NCI-H146 treated with DMSO at 0.1 percent for 48 hours (cell line): ENCODE data around the gene PRPF39.
A peak's percentile ranks its signal among the peaks of the same experiment; 100 is the strongest.
"Not testable (repeated sequence)": the region's sequence is repeated elsewhere in the genome, so short reads cannot be mapped to it uniquely, and the experiment has no call there.

Experiments
- DNase-seq: peaks from one replicate; lab custom pipeline; 2025; ENCODE audit not compliant: unreplicated experiment; lab: John Stamatoyannopoulos, UW

The PRPF39 gene

DNA sequence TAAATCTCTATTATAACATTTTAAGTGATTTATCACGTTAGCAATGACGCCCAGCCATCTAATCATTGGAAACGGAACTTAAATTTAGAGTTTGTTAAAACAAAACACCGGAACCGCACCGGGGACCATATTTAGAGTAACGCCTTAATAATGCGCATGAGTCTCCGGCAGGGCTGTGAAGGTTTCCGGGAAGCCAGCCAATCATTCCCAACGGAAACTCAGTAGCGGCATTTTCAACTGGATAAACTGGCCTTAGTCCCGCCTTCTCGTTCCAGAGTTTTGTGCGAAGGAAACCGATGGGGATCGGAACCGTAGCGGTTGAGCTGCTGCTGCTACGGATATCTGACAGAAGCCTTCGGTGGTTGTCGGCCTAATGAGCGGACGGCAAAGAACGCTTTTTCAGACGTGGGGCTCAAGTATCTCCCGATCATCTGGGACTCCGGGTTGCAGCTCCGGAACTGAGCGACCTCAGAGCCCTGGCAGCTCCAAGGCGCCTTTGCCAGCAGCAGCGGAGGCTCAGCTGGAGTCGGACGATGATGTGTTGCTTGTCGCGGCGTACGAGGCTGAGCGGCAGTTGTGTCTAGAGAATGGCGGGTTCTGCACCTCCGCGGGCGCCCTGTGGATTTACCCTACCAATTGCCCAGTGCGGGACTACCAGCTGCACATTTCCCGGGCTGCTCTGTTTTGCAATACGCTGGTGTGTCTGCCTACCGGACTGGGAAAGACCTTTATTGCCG, 51.9 kb downstream of the PRPF39 start, which contains the start of gene FANCM:
FANCM (plus strand) TSS at position 272 of the 737 bp plus-strand sequence; CDS start at position 374, 102 bp downstream.
- DNase-seq = peak; percentile 88

DNA sequence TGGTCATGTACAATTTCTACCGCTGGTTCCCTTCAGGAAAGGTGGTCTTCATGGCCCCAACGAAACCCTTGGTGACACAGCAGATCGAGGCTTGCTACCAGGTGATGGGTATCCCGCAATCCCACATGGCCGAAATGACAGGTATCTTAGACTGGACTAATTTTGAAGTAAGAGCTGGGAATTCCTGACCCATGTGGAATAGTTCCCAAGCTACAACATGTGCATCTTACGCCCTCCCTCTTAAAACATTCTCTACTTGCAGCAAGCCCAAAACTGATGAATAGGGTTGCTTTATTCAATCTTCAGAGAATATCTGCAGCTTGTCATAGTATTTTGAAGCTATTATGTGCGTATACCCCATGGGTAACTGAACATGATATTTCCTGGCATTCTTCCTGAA, 52.5 kb downstream of the PRPF39 start:
- no peak for DNase-seq

DNA sequence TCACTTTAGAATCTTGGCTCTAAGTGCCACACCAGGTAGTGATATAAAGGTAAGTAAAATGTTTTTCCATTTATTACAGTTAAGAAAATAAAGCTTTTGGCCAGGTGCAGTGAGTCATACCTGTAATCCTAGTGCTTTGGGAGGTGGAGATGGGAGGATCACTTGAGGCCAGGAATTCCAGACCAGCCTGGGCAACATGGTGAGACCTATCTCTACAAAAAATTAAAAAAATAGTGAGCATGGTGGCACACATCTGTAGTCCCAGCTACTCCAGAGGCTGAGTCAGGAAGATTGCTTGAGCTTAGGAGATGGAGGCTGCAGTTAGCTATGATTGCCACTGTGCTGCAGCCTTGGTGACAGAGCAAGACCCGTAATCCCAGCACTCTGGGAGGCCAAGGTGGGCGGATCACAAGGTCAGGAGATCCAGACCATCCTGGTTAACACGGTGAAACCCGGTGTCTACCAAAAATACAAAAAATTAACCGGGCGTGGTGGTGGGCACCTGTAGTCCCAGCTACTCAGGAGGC, 56.8 kb downstream of the PRPF39 start:
- DNase-seq = no peak

DNA sequence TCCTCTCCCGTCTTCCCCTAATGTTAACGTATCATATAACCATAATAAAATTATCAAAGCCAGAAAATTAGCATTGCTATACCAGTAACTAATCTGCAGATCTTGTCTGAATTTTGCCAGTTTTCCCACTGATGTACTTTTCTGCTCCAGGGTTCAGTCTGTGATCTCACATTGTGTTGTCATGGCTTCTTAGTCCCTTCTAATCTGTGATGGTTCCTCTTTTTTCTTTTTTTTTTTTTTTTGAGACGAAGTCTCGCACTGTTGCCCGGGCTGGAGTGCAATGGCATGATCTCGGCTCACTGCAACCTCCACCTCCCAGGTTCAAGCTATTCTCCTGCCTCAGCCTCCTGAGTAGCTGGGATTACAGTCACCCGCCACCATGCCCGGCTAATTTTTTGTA, 58.2 kb downstream of the PRPF39 start:
- not testable (repeated sequence) for DNase-seq

DNA sequence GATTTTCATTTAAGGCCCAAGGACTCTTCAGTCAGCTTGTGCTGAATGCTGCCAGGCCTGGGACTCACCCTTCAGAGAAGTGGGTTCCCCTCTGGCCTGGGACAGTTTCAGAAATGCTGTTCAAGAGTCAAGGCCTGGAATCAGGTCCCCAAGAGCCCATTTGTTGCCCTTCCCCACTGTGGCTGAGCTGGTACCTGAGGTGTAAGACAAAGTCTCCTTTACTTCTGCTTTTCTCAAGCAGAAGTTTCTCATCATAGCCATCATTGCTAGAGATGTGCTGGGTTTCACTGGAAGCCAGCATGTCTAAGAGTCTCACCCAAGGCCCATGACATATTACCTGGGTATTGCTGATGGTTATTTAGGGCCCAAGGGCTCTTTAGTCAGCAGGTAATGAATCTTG, 60.7 kb downstream of the PRPF39 start:
- DNase-seq = no peak

DNA sequence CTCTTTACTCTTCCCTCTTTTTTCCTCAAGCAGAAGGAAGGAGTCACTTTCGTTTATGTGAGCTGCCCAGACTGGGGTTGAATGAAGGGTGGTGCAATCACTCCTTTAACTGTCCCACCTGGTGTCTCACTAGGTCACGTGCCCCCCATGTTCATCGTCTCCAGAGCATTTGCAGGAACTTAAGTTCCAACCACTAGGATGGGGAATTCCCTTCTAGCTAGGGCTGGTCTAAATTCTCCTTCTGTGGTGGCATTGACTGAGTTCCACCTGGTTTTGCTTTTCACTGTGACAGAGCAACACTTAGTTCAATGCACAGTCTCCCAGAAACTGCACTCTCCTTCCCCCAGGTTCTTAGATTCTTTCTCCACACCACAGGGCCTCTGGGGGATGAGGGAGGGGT, 61.3 kb downstream of the PRPF39 start:
- no peak for DNase-seq

DNA sequence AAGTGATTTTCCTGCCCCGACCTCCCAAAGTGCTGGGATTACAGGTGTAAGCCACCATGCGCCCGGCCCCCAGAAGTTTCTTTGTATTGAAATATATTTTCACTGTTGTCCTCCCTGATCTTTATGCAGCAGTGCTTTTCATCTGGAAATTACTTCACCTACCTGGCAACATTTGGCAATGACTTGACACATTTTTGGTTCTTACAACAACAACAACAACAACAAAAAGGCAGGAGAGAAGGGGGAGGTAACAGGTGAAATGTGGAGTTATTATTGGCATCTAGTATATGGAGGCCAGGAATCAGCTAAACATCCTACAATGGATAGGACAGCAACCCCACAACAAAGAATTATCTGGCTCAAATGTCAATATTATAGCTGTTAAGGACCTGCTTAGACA, 65.7 kb downstream of the PRPF39 start:
- no peak for DNase-seq

DNA sequence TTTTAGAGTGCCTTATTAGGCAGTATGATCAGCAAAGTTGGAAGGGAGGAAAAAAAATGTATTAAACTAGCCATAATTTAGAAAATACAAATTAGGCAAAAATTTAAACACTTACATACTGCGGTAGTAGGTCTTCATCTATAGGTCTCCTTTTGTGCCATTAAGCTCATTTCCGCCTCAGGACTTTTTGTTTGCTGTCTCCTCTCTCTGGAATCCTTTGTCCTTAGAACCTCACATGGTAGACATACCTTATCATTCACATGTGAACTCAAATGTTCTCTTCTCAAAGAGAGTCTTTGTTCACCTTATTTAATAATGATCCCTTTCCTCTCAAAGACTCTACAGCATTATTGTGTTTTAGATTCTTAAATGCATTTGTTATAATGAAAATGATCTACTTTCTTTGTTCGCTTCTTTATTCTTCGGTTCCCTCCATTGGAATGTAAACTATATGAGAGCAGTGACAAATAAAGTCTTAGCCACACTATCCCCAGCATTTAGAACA, 66.5 kb downstream of the PRPF39 start:
- DNase-seq = no peak

DNA sequence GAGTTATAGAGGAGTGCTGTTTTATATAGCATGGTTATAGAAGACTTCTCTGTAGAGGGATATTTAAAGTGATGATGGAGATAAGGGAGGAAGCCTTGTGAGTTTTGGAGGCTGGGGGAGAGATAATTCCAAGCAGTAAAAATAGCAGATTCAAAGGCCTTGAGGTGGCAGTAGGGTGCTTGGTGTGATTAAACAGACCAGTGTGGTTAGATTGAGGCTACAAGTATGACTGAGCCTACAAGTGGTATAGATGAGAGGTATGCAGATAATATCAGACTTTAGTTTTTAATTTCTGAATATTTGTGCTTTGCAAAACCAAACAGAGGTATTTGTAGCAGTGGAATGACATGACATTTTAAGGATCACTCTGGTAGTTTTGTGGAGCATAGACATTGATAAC, 72.2 kb downstream of the PRPF39 start:
- DNase-seq = no peak
